ENCODE measurements around the gene DCLK2. TPM values are rescaled to one million over a fixed set of nuclear protein-coding genes. Genes with fewer than 3 reads are reported as not detected.

The DCLK2 gene
- total RNA-seq, 1 experiment from 2014 or later: 6.5 TPM

- DNase-seq (ENCODE audit: low spot score): no peak
Observed at GRCh38 chr4:150240011-150240410, 161.8 kb downstream of the DCLK2 start.

GRCh38 chr4:150242820-150243458 lies 164.7 kb downstream of the DCLK2 start:
- DNase-seq (ENCODE audit: low spot score): peak; percentile 55

GRCh38 chr4:150243932-150244331 lies 165.7 kb downstream of the DCLK2 start:
- no peak for DNase-seq (ENCODE audit: low spot score)

- DNase-seq (ENCODE audit: low spot score): peak; percentile 52
Observed at GRCh38 chr4:150244600-150244999, 166.4 kb downstream of the DCLK2 start.

- DNase-seq (ENCODE audit: low spot score): no peak
Observed at GRCh38 chr4:150247184-150247583, 168.9 kb downstream of the DCLK2 start.

GRCh38 chr4:150248181-150248580 lies 169.9 kb downstream of the DCLK2 start:
- peak; percentile 55 for DNase-seq (ENCODE audit: low spot score)

GRCh38 chr4:150250293-150250997 lies 172.2 kb downstream of the DCLK2 start:
- DNase-seq (ENCODE audit: low spot score): no peak

GRCh38 chr4:150250998-150251651 lies 172.9 kb downstream of the DCLK2 start:
- no peak for DNase-seq (ENCODE audit: low spot score)

GRCh38 chr4:150251752-150252190 lies 173.5 kb downstream of the DCLK2 start:
- no peak for DNase-seq (ENCODE audit: low spot score)

GRCh38 chr4:150252306-150252705 lies 174.1 kb downstream of the DCLK2 start:
- DNase-seq (ENCODE audit: low spot score): no peak

- DNase-seq (ENCODE audit: low spot score): no peak
Observed at GRCh38 chr4:150252741-150253140, 174.5 kb downstream of the DCLK2 start.

- DNase-seq (ENCODE audit: low spot score): no peak
Observed at GRCh38 chr4:150253416-150253815, 175.2 kb downstream of the DCLK2 start.

- DNase-seq (ENCODE audit: low spot score): no peak
Observed at GRCh38 chr4:150253965-150254630, 175.9 kb downstream of the DCLK2 start.

GRCh38 chr4:150255610-150256224 lies 177.5 kb downstream of the DCLK2 start:
- DNase-seq (ENCODE audit: low spot score): no peak

- DNase-seq (ENCODE audit: low spot score): no peak
Observed at GRCh38 chr4:150256225-150256620, 178.0 kb downstream of the DCLK2 start.

- DNase-seq (ENCODE audit: low spot score): no peak
Observed at GRCh38 chr4:150256841-150257730, 178.8 kb downstream of the DCLK2 start.

- no peak for DNase-seq (ENCODE audit: low spot score)
Observed at GRCh38 chr4:150258569-150258968, 180.3 kb downstream of the DCLK2 start.

- no peak for DNase-seq (ENCODE audit: low spot score)
Observed at GRCh38 chr4:150259861-150260567, 181.8 kb downstream of the DCLK2 start.

GRCh38 chr4:150261571-150261970 lies 183.3 kb downstream of the DCLK2 start:
- DNase-seq (ENCODE audit: low spot score): no peak

GRCh38 chr4:150262611-150263010 lies 184.4 kb downstream of the DCLK2 start:
- no peak for DNase-seq (ENCODE audit: low spot score)

All from H4 (cell line).